ENCODE data around the gene TNFAIP8L3. TPM values are rescaled to one million over a fixed set of nuclear protein-coding genes. Genes with fewer than 3 reads are reported as not detected.

Gene TNFAIP8L3
- polyA plus RNA-seq, 2 of the 4 experiments (the other 2 are of a cell fraction): 0.26 to 1.8 TPM

- ChIA-PET POLR2A (no interaction called here), CTCF (interaction anchor here (1.1 to 1.7 kb wide), 3 partner anchors 76 to 295 kb away, joined by 3 to 4 read pairs (median 4); no protein-coding TSS in a partner anchor)
- Histone ChIP-seq H3K4me2 (no peak overlapping the region), H3K9me3 (no peaks in the 10 kb centered on the region), H3K4me3 (no peak overlapping the region), H3K4me1 (peaks cover 11% of the 10 kb centered on the region; the same call in 2 of the 3 replicates), H3K27ac (no peak overlapping the region)
- 73% methylated on average over 4 of the region's 4 CpGs for WGBS (ENCODE audit: missing lambda C conversion rate)
- ATAC-seq (no peak), DNase-seq (ENCODE audit: low read depth in 1 of 2, low spot score in 1 of 2) (no peak), FAIRE-seq (no peak)
- peak; percentile 41 for TF ChIP-seq ZFP36 (IDR thresholded peaks at IDR 0.05; ENCODE audit: borderline replicate concordance, partially characterized antibody)
- no peak for TF ChIP-seq CTCF (IDR thresholded peaks at IDR 0.05)
- TF ChIP-seq POLR2AphosphoS2 (conservative IDR thresholded peaks at IDR 0.05; ENCODE audit: low read length): no peak
Observed at GRCh38 chr15:51086409-51086808, 8.3 kb downstream of the TNFAIP8L3 start.

GRCh38 chr15:51085764-51086163 lies 8.9 kb downstream of the TNFAIP8L3 start:
- 77% methylated on average over 1 of the region's 1 CpG for WGBS (ENCODE audit: missing lambda C conversion rate)
- Histone ChIP-seq H3K9me3 (no peaks in the 10 kb centered on the region), H3K4me3 (no peak overlapping the region), H3K4me2 (no peak overlapping the region), H3K4me1 (peaks cover 11% of the 10 kb centered on the region; the same call in 2 of the 3 replicates), H3K27ac (no peak overlapping the region)
- FAIRE-seq: peak; percentile 18
- ChIA-PET POLR2A (no interaction called here), CTCF (interaction anchor here (1.1 to 1.7 kb wide), 2 partner anchors 141 to 295 kb away, joined by 4 read pairs; no protein-coding TSS in a partner anchor)
- no peak for DNase-seq (ENCODE audit: low read depth in 1 of 2, low spot score in 1 of 2)
- TF ChIP-seq HEYL (CRISPR knock-in tag; IDR thresholded peaks at IDR 0.05) (no peak), NFE2L2 (conservative IDR thresholded peaks at IDR 0.05; ENCODE audit: low read length) (no peak), MAFK (IDR thresholded peaks at IDR 0.05; ENCODE audit: partially characterized antibody) (peak; percentile 23), RAD21 (conservative IDR thresholded peaks at IDR 0.05 in 1 of 2, IDR thresholded peaks at IDR 0.05 in 1 of 2) (no peak), RCOR1 (IDR thresholded peaks at IDR 0.05; ENCODE audit: low read depth, low read length) (no peak)
- no peak for ATAC-seq

GRCh38 chr15:51083641-51084166 lies 11.0 kb downstream of the TNFAIP8L3 start:
- Histone ChIP-seq H3K27ac (no peak overlapping the region), H3K4me3 (no peak overlapping the region), H3K4me2 (no peak overlapping the region), H3K4me1 (peaks cover 11% of the 10 kb centered on the region; the same call in 2 of the 3 replicates), H3K9me3 (no peaks in the 10 kb centered on the region)
- ATAC-seq (no peak), FAIRE-seq (no peak), DNase-seq (ENCODE audit: low read depth in 1 of 2, low spot score in 1 of 2) (no peak)
- WGBS (ENCODE audit: missing lambda C conversion rate): 80% methylated on average over 4 of the region's 4 CpGs
- ChIA-PET POLR2A (no interaction called here), CTCF (interaction anchor here (1.7 to 2.0 kb wide), 3 partner anchors 14 to 49 kb away, joined by 4 to 5 read pairs (median 4); no protein-coding TSS in a partner anchor)
- no peak for TF ChIP-seq FOSL2 (IDR thresholded peaks at IDR 0.05)
- no peak for TF ChIP-seq FOSL2 (CRISPR knock-in tag; IDR thresholded peaks at IDR 0.05)
- no peak for TF ChIP-seq PHF8 (IDR thresholded peaks at IDR 0.05; ENCODE audit: borderline replicate concordance, low read depth)
- no peak for TF ChIP-seq JUN (IDR thresholded peaks at IDR 0.05)

- FAIRE-seq (peak; percentile 32), ATAC-seq (no peak), DNase-seq (ENCODE audit: low read depth in 1 of 2, low spot score in 1 of 2) (no peak)
- no peak for TF ChIP-seq ATOH8 (CRISPR knock-in tag; IDR thresholded peaks at IDR 0.05; ENCODE audit: low read depth)
- TF ChIP-seq SREBF2 (IDR thresholded peaks at IDR 0.05): no peak
- no peak for TF ChIP-seq USF2 (IDR thresholded peaks at IDR 0.05)
- no peak for TF ChIP-seq RCOR1 (IDR thresholded peaks at IDR 0.05; ENCODE audit: low read depth, low read length)
- no peak for TF ChIP-seq TP53 (CRISPR knock-in tag; IDR thresholded peaks at IDR 0.05)
- TF ChIP-seq ZNF302 (CRISPR knock-in tag; IDR thresholded peaks at IDR 0.05): no peak
- TF ChIP-seq KDM5A (IDR thresholded peaks at IDR 0.05): no peak
- H3K4me2 ChIP-seq: no peak overlapping the region
- no peak overlapping the region for H3K27ac ChIP-seq
- H3K4me1 ChIP-seq: peaks cover 11% of the 10 kb centered on the region; the same call in 2 of the 3 replicates
- no peak overlapping the region for H3K4me3 ChIP-seq
- no peaks in the 10 kb centered on the region for H3K9me3 ChIP-seq
- WGBS (ENCODE audit: missing lambda C conversion rate): 97% methylated on average over 1 of the region's 1 CpG
- ChIA-PET POLR2A (no interaction called here), CTCF (interaction anchor here (0.6 to 2.7 kb wide), 7 partner anchors 14 to 81 kb away, joined by 3 to 13 read pairs (median 4); no protein-coding TSS in a partner anchor)
Observed at GRCh38 chr15:51082246-51082645, 12.5 kb downstream of the TNFAIP8L3 start.
